IMR-90 (cell line): ENCODE measurements around the gene GHDC.
"Not testable (repeated sequence)": the region's sequence is repeated elsewhere in the genome, so short reads cannot be mapped to it uniquely, and the experiment has no call there.

ENCODE experiments used
- BHLHE40 ChIP-seq: fragments of 150-350 bp; IDR thresholded peaks from 2 replicates; pipeline ENCODE4 v1.6.1; 2016; ENCODE audit warnings: mild to moderate bottlenecking, low read depth, low read length
- CEBPB ChIP-seq: IDR thresholded peaks from 2 replicates; pipeline ENCODE4 v1.6.1; 2012; ENCODE audit warnings: low read depth, low read length, improper control_type of control experiment
- CTCF ChIP-seq: conservative IDR thresholded peaks from 2 replicates; pipeline ENCODE4 v1.5.1; 2012; ENCODE audit warnings: mild to moderate bottlenecking, low read depth, low read length, improper control_type of control experiment
- RFX5 ChIP-seq: IDR thresholded peaks from 2 replicates; pipeline ENCODE4 v1.8.0; 2012; ENCODE audit warnings: low read depth, mild to moderate bottlenecking, low read length, moderate library complexity

GRCh38 chr17:42240863-42241262, 46.6 kb upstream of the GHDC start:
- not testable (repeated sequence) for TF ChIP-seq CTCF, RFX5, CEBPB, BHLHE40
